Smooth muscle cell (in vitro differentiated cells): ENCODE results near the gene SETD4. TPM values are rescaled to one million over a fixed set of nuclear protein-coding genes. Genes with fewer than 3 reads are reported as not detected.

Experiments used
- DNase-seq: peaks from one replicate; lab custom pipeline; 2025; ENCODE audit not compliant: unreplicated experiment; lab: John Stamatoyannopoulos, UW
- H2AFZ ChIP-seq: fragments of 200-600 bp; sonication (generic); 2 replicates; pipeline ENCODE4 v1.6.0; 2016; ENCODE audit warnings: antibody characterized with exemption, low read depth, mild to moderate bottlenecking
- H3F3A ChIP-seq: fragments of 200-600 bp; sonication (generic); 2 replicates; pipeline ENCODE4 v1.6.0; 2017; ENCODE audit warnings: antibody characterized with exemption, low read depth
- H3K27ac ChIP-seq: fragments of 200-600 bp; sonication (generic); 2 replicates; pipeline ENCODE4 v1.5.1; 2016; ENCODE audit warnings: low read depth, mild to moderate bottlenecking
- H3K27me3 ChIP-seq: fragments of 200-600 bp; sonication (generic); 2 replicates; pipeline ENCODE4 v1.6.1; 2016; ENCODE audit warnings: low read depth, mild to moderate bottlenecking
- H3K36me3 ChIP-seq: fragments of 200-600 bp; sonication (generic); 2 replicates; pipeline ENCODE4 v1.5.1; 2016; ENCODE audit warnings: low read depth
- H3K4me1 ChIP-seq: fragments of 200-600 bp; sonication (generic); 2 replicates; pipeline ENCODE4 v1.5.1; 2016; ENCODE audit warnings: low read depth
- H3K4me2 ChIP-seq: fragments of 200-600 bp; sonication (generic); 2 replicates; pipeline ENCODE4 v1.6.0; 2016; ENCODE audit warnings: mild to moderate bottlenecking
- H3K4me3 ChIP-seq: fragments of 200-600 bp; sonication (generic); 2 replicates; pipeline ENCODE4 v1.5.1; 2016; ENCODE audit warnings: mild to moderate bottlenecking
- H3K79me2 ChIP-seq: fragments of 200-600 bp; sonication (generic); 2 replicates; pipeline ENCODE4 v1.6.0; 2016; ENCODE audit warnings: low read depth, mild to moderate bottlenecking
- H3K9ac ChIP-seq: fragments of 200-600 bp; sonication (generic); 2 replicates; pipeline ENCODE4 v1.6.0; 2016; ENCODE audit warnings: low read depth
- H3K9me3 ChIP-seq: fragments of 200-600 bp; sonication (generic); replicated peaks from 2 replicates; pipeline ENCODE4 v1.5.1; 2016; ENCODE audit warnings: low read depth
- H4K20me1 ChIP-seq: fragments of 200-600 bp; sonication (generic); 2 replicates; pipeline ENCODE4 v1.6.0; 2016; ENCODE audit warnings: low read depth
- CTCF ChIP-seq: fragments of 200-600 bp; sonication (generic); IDR thresholded peaks from 2 replicates; pipeline ENCODE4 v1.5.1; 2017; ENCODE audit warnings: borderline replicate concordance, mild to moderate bottlenecking, antibody characterized with exemption; ENCODE audit not compliant: insufficient read depth, poor library complexity, severe bottlenecking
- WGBS: methylation state at CpG from one replicate; pipeline ENCODE4 v1.1.7; 2016; ENCODE audit warnings: low lambda C conversion rate; 5-methylcytosine and 5-hydroxymethylcytosine counted together
- polyA plus RNA-seq: library from polyadenylated mRNA; unstranded; fragments of >200 nt; fragmentation: Nextera tagmentation; extraction: Ambion mirVana; gene quantifications from 2 replicates; pipeline ENCODE4 v1.2.1, GENCODE V29; 2016
- total RNA-seq: library from RNA; depleted of rRNA; stranded (reverse); fragments of >200 nt; gene quantifications from 2 replicates; pipeline ENCODE4 v1.2.3, GENCODE V29; 2014

Gene SETD4
- total and polyA plus RNA-seq, 2 experiments from 2014 or later = 10.0 to 18.7 TPM

- H3K4me1 ChIP-seq = no peaks in the 10 kb centered on the region
- no peak overlapping the region for H3K4me2 ChIP-seq
- no peaks in the 10 kb centered on the region for H3K9me3 ChIP-seq
- H3K27me3 ChIP-seq = peaks cover 4% of the 10 kb centered on the region
- no peak overlapping the region for H2AFZ ChIP-seq
- no peaks in the 10 kb centered on the region for H3K79me2 ChIP-seq
- no peak for TF ChIP-seq CTCF
- no peak overlapping the region for H3K27ac ChIP-seq
- no peak overlapping the region for H3K4me3 ChIP-seq
- H3K36me3 ChIP-seq = no peaks in the 10 kb centered on the region
- DNase-seq = no peak
- H3F3A ChIP-seq = no peaks in the 10 kb centered on the region
- WGBS = 90% methylated on average over 5 of the region's 5 CpGs
- H4K20me1 ChIP-seq = no peaks in the 10 kb centered on the region
- H3K9ac ChIP-seq = no peak overlapping the region
These were observed 54.4 kb downstream of the SETD4 start for GRCh38 chr21:36005879-36006400.

DNA sequence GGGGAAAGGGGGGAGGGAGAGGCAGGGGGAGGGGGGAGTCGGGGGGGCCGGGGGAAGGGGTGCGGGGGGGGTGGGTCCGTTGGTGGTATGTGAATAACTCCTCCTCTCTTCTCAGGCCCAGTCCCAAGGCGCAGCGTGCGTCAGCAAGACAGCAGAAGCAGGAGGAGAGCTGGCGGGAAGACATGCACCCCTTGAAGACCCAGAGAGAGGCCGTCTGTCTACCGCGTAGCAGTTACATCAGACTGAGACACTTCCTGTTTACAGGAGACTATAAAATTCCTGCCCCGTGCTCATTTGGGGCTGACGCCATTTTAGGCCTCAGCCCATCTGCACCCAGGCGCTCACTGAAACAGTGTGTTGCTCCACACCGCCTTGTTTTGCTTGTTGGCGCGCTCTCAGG is 55.3 kb downstream of the SETD4 start:
- H3K4me2 ChIP-seq = no peak overlapping the region
- no peak for TF ChIP-seq CTCF
- WGBS = 92% methylated on average over 12 of the region's 17 CpGs
- H2AFZ ChIP-seq = no peak overlapping the region
- H3K36me3 ChIP-seq = no peaks in the 10 kb centered on the region
- no peaks in the 10 kb centered on the region for H4K20me1 ChIP-seq
- H3K9me3 ChIP-seq = no peaks in the 10 kb centered on the region
- no peak overlapping the region for H3K9ac ChIP-seq
- H3F3A ChIP-seq = no peaks in the 10 kb centered on the region
- H3K27ac ChIP-seq = no peak overlapping the region
- H3K79me2 ChIP-seq = no peaks in the 10 kb centered on the region
- no peak overlapping the region for H3K4me3 ChIP-seq
- H3K27me3 ChIP-seq = peaks cover 9% of the 10 kb centered on the region
- no peaks in the 10 kb centered on the region for H3K4me1 ChIP-seq
- no peak for DNase-seq

- Histone ChIP-seq H3K79me2 (no peaks in the 10 kb centered on the region), H3K4me1 (no peaks in the 10 kb centered on the region), H4K20me1 (no peaks in the 10 kb centered on the region), H3K9me3 (no peaks in the 10 kb centered on the region), H3K27me3 (peaks cover 14% of the 10 kb centered on the region), H3K27ac (no peak overlapping the region), H3K9ac (no peak overlapping the region), H3K4me2 (no peak overlapping the region), H2AFZ (no peak overlapping the region), H3K36me3 (no peaks in the 10 kb centered on the region), H3F3A (no peaks in the 10 kb centered on the region), H3K4me3 (no peak overlapping the region)
- DNase-seq = no peak
- TF ChIP-seq CTCF = no peak
- 77% methylated on average over 8 of the region's 13 CpGs for WGBS
These were observed 55.9 kb downstream of the SETD4 start for GRCh38 chr21:36004441-36004840.

- WGBS = 97% methylated on average over 11 of the region's 11 CpGs
These were observed 56.5 kb downstream of the SETD4 start for GRCh38 chr21:36003776-36004175.

More at GRCh38 chr21:36003776-36004175, 56.5 kb downstream of the SETD4 start:
- Histone ChIP-seq H3K27ac (no peak overlapping the region), H3K4me1 (no peaks in the 10 kb centered on the region), H3K4me3 (no peak overlapping the region), H4K20me1 (no peaks in the 10 kb centered on the region), H3K4me2 (no peak overlapping the region), H3K9ac (no peak overlapping the region), H3F3A (no peaks in the 10 kb centered on the region), H3K36me3 (no peaks in the 10 kb centered on the region), H3K79me2 (no peaks in the 10 kb centered on the region), H3K27me3 (peaks cover 14% of the 10 kb centered on the region), H2AFZ (no peak overlapping the region), H3K9me3 (no peaks in the 10 kb centered on the region)
- no peak for DNase-seq
- no peak for TF ChIP-seq CTCF
